Neural progenitor cell (in vitro differentiated cells): ENCODE results near the gene BPIFB2.

Experiments
- EZH2 ChIP-seq: fragments of 200-600 bp; sonication (generic); IDR thresholded peaks from 2 replicates; pipeline ENCODE4 v1.6.1; 2017; ENCODE audit warnings: antibody characterized with exemption, mild to moderate bottlenecking, moderate library complexity
- EZH2phosphoT487 ChIP-seq: fragments of 200-600 bp; sonication (generic); IDR thresholded peaks from 2 replicates; pipeline ENCODE4 v1.6.1; 2017; ENCODE audit warnings: antibody characterized with exemption
- TF ChIP-seq, protein P1 (sequence below): fragments of 200-600 bp; sonication (generic); IDR thresholded peaks from 2 replicates; pipeline ENCODE4 v1.5.1; 2017; ENCODE audit warnings: antibody characterized with exemption, mild to moderate bottlenecking

DNA sequence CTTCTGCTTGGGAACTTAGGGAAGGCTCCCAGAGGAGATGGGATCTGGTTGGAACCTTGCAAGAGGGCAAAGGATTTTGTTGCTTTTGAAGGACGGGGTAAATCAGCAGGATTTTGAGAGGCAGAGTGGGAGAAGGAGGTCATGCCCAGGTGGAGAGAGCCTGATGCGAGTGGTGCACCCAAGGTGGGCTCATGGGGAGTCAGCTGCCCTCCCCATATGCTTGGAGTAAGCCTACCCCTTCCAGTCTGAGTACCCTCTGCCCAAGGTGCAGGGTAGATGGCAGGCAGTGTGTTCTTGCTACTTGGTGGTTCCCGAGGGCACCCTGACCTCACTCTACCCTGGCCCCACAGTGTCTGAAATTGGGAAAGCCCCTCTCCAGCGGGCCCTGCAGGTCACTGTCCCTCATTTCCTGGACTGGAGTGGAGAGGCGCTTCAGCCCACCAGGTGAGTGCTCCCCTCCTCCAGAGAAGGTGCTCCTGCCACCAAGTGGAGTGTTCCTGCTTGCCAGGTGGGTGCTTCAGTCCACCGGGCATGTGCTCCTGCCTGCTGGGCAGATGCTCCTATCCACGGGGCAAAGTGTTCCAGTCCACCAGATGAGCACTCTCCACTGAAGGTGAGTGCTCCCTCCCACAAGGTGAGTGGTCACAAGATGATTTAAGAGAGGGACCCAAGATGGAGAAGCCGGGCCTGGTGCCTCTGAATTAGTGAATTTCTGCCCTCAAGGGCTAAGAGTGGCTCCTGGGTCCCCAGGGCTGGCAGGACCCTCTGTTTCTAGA lies 3.4 kb downstream of the BPIFB2 start:
- TF ChIP-seq, protein P1, sequence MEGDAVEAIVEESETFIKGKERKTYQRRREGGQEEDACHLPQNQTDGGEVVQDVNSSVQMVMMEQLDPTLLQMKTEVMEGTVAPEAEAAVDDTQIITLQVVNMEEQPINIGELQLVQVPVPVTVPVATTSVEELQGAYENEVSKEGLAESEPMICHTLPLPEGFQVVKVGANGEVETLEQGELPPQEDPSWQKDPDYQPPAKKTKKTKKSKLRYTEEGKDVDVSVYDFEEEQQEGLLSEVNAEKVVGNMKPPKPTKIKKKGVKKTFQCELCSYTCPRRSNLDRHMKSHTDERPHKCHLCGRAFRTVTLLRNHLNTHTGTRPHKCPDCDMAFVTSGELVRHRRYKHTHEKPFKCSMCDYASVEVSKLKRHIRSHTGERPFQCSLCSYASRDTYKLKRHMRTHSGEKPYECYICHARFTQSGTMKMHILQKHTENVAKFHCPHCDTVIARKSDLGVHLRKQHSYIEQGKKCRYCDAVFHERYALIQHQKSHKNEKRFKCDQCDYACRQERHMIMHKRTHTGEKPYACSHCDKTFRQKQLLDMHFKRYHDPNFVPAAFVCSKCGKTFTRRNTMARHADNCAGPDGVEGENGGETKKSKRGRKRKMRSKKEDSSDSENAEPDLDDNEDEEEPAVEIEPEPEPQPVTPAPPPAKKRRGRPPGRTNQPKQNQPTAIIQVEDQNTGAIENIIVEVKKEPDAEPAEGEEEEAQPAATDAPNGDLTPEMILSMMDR: no peak
- TF ChIP-seq EZH2: no peak
- no peak for TF ChIP-seq EZH2phosphoT487
